ENCODE results near the gene RIN3.

- TF ChIP-seq POLR2AphosphoS5 (IDR thresholded peaks at IDR 0.05) (no peak), POLR2A (IDR thresholded peaks at IDR 0.05) (no peak)
Measured at GRCh38 chr14:92637228-92637627, 123.6 kb downstream of the RIN3 start.

All from prostate gland (tissue), 1 donor.